ENCODE measurements around the gene PBX4. TPM values are rescaled to one million over a fixed set of nuclear protein-coding genes. Genes with fewer than 3 reads are reported as not detected.

PBX4 gene
- total RNA-seq, 1 experiment from 2014 or later, result 11.6 TPM

DNA sequence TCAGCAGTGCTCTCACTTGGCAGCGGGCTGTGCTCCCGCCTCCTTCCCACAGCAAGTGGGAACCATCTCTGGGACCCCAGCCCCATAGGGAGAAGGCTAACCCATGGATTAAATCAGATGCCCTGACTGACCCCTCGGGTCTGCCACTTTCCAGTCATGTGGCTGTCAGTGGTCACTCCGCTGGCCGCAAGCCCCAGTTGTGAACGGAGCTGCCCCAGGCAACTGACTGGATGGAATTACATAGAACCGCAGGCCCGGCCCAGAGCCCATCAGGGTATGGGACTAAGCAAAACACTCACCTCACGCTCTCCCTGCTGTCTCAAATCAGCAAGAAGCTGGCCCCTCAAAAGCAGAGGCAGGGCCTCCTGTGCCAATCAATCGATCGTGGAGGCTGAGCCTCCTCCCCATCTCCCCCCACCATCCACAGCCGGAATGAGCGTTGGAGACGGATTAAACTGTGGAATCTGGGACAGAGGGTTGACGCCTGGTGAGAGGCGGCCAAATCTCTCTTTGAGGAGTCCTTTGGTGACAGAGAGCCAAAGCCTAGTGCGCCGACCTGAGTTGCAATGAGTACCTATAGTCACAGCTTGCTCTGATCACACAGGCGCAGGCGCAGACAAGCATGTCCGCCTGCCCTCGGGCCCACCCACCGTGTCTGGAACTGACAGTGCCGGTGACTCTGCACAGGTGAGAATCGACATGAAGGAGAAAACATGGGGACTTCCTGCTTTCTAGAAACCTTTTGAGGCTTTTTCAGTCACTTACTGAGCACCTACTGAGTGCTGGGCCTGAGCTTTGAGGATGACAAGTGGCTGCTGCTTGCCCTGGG is 38.7 kb downstream of the PBX4 start:
- RAD21 ChIA-PET (ENCODE audit: low non-redundant PET in 1 of 2, low total read pairs in 2 of 2, uncharacterized antibody in 2 of 2, unreplicated experiment in 2 of 2), result no interaction called here
- DNase-seq (ENCODE audit: low read depth, low spot score) (no peak), ATAC-seq (no peak)
- TF ChIP-seq, protein P1, sequence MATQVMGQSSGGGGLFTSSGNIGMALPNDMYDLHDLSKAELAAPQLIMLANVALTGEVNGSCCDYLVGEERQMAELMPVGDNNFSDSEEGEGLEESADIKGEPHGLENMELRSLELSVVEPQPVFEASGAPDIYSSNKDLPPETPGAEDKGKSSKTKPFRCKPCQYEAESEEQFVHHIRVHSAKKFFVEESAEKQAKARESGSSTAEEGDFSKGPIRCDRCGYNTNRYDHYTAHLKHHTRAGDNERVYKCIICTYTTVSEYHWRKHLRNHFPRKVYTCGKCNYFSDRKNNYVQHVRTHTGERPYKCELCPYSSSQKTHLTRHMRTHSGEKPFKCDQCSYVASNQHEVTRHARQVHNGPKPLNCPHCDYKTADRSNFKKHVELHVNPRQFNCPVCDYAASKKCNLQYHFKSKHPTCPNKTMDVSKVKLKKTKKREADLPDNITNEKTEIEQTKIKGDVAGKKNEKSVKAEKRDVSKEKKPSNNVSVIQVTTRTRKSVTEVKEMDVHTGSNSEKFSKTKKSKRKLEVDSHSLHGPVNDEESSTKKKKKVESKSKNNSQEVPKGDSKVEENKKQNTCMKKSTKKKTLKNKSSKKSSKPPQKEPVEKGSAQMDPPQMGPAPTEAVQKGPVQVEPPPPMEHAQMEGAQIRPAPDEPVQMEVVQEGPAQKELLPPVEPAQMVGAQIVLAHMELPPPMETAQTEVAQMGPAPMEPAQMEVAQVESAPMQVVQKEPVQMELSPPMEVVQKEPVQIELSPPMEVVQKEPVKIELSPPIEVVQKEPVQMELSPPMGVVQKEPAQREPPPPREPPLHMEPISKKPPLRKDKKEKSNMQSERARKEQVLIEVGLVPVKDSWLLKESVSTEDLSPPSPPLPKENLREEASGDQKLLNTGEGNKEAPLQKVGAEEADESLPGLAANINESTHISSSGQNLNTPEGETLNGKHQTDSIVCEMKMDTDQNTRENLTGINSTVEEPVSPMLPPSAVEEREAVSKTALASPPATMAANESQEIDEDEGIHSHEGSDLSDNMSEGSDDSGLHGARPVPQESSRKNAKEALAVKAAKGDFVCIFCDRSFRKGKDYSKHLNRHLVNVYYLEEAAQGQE (IDR thresholded peaks at IDR 0.05; ENCODE audit: low read depth), result no peak
- TF ChIP-seq RAD21 (IDR thresholded peaks at IDR 0.05; ENCODE audit: low read depth), result no peak
- TF ChIP-seq JUND (IDR thresholded peaks at IDR 0.05), result no peak
- TF ChIP-seq, protein P2, sequence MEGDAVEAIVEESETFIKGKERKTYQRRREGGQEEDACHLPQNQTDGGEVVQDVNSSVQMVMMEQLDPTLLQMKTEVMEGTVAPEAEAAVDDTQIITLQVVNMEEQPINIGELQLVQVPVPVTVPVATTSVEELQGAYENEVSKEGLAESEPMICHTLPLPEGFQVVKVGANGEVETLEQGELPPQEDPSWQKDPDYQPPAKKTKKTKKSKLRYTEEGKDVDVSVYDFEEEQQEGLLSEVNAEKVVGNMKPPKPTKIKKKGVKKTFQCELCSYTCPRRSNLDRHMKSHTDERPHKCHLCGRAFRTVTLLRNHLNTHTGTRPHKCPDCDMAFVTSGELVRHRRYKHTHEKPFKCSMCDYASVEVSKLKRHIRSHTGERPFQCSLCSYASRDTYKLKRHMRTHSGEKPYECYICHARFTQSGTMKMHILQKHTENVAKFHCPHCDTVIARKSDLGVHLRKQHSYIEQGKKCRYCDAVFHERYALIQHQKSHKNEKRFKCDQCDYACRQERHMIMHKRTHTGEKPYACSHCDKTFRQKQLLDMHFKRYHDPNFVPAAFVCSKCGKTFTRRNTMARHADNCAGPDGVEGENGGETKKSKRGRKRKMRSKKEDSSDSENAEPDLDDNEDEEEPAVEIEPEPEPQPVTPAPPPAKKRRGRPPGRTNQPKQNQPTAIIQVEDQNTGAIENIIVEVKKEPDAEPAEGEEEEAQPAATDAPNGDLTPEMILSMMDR (IDR thresholded peaks at IDR 0.05 in 2 of 3, conservative IDR thresholded peaks at IDR 0.05 in 1 of 3; ENCODE audit: borderline replicate concordance in 1 of 3, insufficient read depth in 1 of 3, low read depth in 2 of 3, low read length in 2 of 3), result no peak
- TF ChIP-seq TCF7L2 (IDR thresholded peaks at IDR 0.05; ENCODE audit: borderline replicate concordance, extremely low read depth, insufficient read depth, insufficient read length), result no peak
- TF ChIP-seq, protein P3, sequence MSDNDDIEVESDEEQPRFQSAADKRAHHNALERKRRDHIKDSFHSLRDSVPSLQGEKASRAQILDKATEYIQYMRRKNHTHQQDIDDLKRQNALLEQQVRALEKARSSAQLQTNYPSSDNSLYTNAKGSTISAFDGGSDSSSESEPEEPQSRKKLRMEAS (IDR thresholded peaks at IDR 0.05), result no peak
- TF ChIP-seq, protein P4, sequence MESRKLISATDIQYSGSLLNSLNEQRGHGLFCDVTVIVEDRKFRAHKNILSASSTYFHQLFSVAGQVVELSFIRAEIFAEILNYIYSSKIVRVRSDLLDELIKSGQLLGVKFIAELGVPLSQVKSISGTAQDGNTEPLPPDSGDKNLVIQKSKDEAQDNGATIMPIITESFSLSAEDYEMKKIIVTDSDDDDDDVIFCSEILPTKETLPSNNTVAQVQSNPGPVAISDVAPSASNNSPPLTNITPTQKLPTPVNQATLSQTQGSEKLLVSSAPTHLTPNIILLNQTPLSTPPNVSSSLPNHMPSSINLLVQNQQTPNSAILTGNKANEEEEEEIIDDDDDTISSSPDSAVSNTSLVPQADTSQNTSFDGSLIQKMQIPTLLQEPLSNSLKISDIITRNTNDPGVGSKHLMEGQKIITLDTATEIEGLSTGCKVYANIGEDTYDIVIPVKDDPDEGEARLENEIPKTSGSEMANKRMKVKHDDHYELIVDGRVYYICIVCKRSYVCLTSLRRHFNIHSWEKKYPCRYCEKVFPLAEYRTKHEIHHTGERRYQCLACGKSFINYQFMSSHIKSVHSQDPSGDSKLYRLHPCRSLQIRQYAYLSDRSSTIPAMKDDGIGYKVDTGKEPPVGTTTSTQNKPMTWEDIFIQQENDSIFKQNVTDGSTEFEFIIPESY (IDR thresholded peaks at IDR 0.05; ENCODE audit: extremely low read depth, insufficient replicate concordance, low read length), result no peak
- no peak for TF ChIP-seq ZNF274 (IDR thresholded peaks at IDR 0.05; ENCODE audit: low read depth, low read length)
- TF ChIP-seq FOSL1 (IDR thresholded peaks at IDR 0.05; ENCODE audit: low read depth), result no peak
- no peak for TF ChIP-seq POLR2AphosphoS5 (IDR thresholded peaks at IDR 0.05; ENCODE audit: low read depth, low read length)
- TF ChIP-seq POLR2A (IDR thresholded peaks at IDR 0.05; ENCODE audit: borderline replicate concordance, extremely low read depth, insufficient read depth, insufficient read length), result no peak
- TF ChIP-seq SIN3A (IDR thresholded peaks at IDR 0.05; ENCODE audit: low read depth), result no peak
- TF ChIP-seq, protein P5, sequence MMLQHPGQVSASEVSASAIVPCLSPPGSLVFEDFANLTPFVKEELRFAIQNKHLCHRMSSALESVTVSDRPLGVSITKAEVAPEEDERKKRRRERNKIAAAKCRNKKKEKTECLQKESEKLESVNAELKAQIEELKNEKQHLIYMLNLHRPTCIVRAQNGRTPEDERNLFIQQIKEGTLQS (IDR thresholded peaks at IDR 0.05), result no peak
- TF ChIP-seq ZFX (IDR thresholded peaks at IDR 0.05), result no peak
- TF ChIP-seq ELF1 (IDR thresholded peaks at IDR 0.05; ENCODE audit: borderline replicate concordance, low read depth), result no peak
- TF ChIP-seq EGR1 (IDR thresholded peaks at IDR 0.05; ENCODE audit: low read depth), result no peak
- no peak for TF ChIP-seq SP1 (IDR thresholded peaks at IDR 0.05; ENCODE audit: low read depth)
- TF ChIP-seq YY1 (IDR thresholded peaks at IDR 0.05; ENCODE audit: extremely low read depth, insufficient replicate concordance, low read depth, low read length), result no peak
- no peak for TF ChIP-seq EZH2 (IDR thresholded peaks at IDR 0.05)
- TF ChIP-seq CEBPB (IDR thresholded peaks at IDR 0.05; ENCODE audit: low read depth), result no peak
- Histone ChIP-seq H2AFZ (ENCODE audit: low read depth, low read length, poor library complexity, severe bottlenecking) (no peak overlapping the region), H3K79me2 (ENCODE audit: insufficient read depth, low read length) (no peaks in the 10 kb centered on the region), H3K36me3 (ENCODE audit: control insufficient read depth in 1 of 2, insufficient read depth in 2 of 2, low read length in 2 of 2) (no peaks in the 10 kb centered on the region), H3K4me1 (ENCODE audit: control insufficient read depth in 1 of 2, insufficient read depth in 2 of 2, low read length in 2 of 2) (peaks cover 7 to 12% of the 10 kb centered on the region in 2 experiments; a peak in 3 of 4 replicates), H3K4me3 (replicated peaks in 1 of 2; ENCODE audit: low read depth in 1 of 2, low read length in 2 of 2) (no peak overlapping the region), H3K9ac (ENCODE audit: low read length) (no peak overlapping the region), H3K4me2 (ENCODE audit: low read length) (no peak overlapping the region), H3K27me3 (ENCODE audit: insufficient read depth, low read length) (no peaks in the 10 kb centered on the region), H3K27ac (ENCODE audit: low read depth, low read length) (no peak overlapping the region), H3K9me2 (ENCODE audit: insufficient read depth) (no peaks in the 10 kb centered on the region), H4K20me1 (ENCODE audit: insufficient read depth) (no peaks in the 10 kb centered on the region), H3K9me3 (ENCODE audit: control insufficient read depth in 1 of 2, insufficient read depth in 1 of 2, low read depth in 1 of 2, low read length in 2 of 2) (no peaks in the 10 kb centered on the region)
- POLR2A ChIA-PET, result no interaction called here
- no TSS peak for BruUV-seq (replicated peaks)
- CTCF ChIA-PET, result no interaction called here
- intact Hi-C loops (cut with micrococcal nuclease), result no loop called here
